H1 (cell line): ENCODE data around the gene HIP1. TPM values are rescaled to one million over a fixed set of nuclear protein-coding genes. Genes with fewer than 3 reads are reported as not detected.

Experiments used
- CTCF ChIA-PET: fragments of 300-600 bp; sonication (Branson Sonifier 250); formaldehyde crosslinking; loops from one replicate; lab custom pipeline; 2021; ENCODE audit not compliant: partially characterized antibody; lab: Charles Lee
- POLR2A ChIA-PET: fragments of 300-600 bp; sonication (Branson Sonifier 250); formaldehyde crosslinking; loops from one replicate; lab custom pipeline; 2021; ENCODE audit warnings: inconsistent platforms; ENCODE audit not compliant: partially characterized antibody; lab: Charles Lee
- DNase-seq, 2 experiments: peaks; one replicate each; pipeline versions ENCODE4 v3.0.0 to v3.0.0-alpha.2; 2010 to 2022; ENCODE audit warnings: low spot score in 2 of 2, low read depth in 1 of 2, mixed read lengths in 1 of 2
- FAIRE-seq: peaks from 2 replicates; lab custom pipeline; 2011; peaks lifted over from hg19 to GRCh38; lab: Jason Lieb, UNC
- H2AFZ ChIP-seq: 2 replicates; pipeline ENCODE4 v1.8.1; 2012; ENCODE audit warnings: low read length, inconsistent platforms
- H2AK5ac ChIP-seq: 2 replicates; pipeline ENCODE4 v1.6.1; 2013; ENCODE audit warnings: low read depth, low read length
- H2BK120ac ChIP-seq: replicated peaks from 2 replicates; pipeline ENCODE3; 2013; ENCODE audit warnings: low read depth, low read length, inconsistent platforms
- H2BK12ac ChIP-seq: 2 replicates; pipeline ENCODE4 v1.6.1; 2013; ENCODE audit warnings: low read depth, low read length
- H2BK15ac ChIP-seq: 2 replicates; pipeline ENCODE4 v1.6.1; 2013; ENCODE audit warnings: low read length
- H2BK20ac ChIP-seq: 2 replicates; pipeline ENCODE4 v1.6.1; 2013; ENCODE audit warnings: low read length
- H2BK5ac ChIP-seq: 2 replicates; pipeline ENCODE4 v1.6.1; 2013; ENCODE audit warnings: low read depth, low read length
- H3K14ac ChIP-seq: 2 replicates; pipeline ENCODE4 v1.6.1; 2013; ENCODE audit warnings: inconsistent platforms; ENCODE audit not compliant: insufficient read length
- H3K18ac ChIP-seq: 2 replicates; pipeline ENCODE4 v1.6.1; 2013; ENCODE audit warnings: low read length; ENCODE audit errors: extremely low read depth
- H3K23ac ChIP-seq: 2 replicates; pipeline ENCODE4 v1.6.1; 2013; ENCODE audit warnings: inconsistent platforms; ENCODE audit not compliant: insufficient read length
- H3K23me2 ChIP-seq: 2 replicates; pipeline ENCODE4 v1.6.1; 2013; ENCODE audit warnings: low read depth, low read length
- H3K27ac ChIP-seq: 2 replicates; pipeline ENCODE4 v1.6.1; 2011; ENCODE audit warnings: low read depth, low read length, inconsistent platforms
- H3K27me3 ChIP-seq, 4 experiments: replicated peaks in 1 of 4; 1 replicate in 1 of 4; 2 replicates in 3 of 4; pipeline versions ENCODE4 v1.6.1 to v1.8.1; 2011 to 2013; ENCODE audit warnings: low read length in 3 of 4, mild to moderate bottlenecking in 3 of 4, inconsistent platforms in 2 of 4, mixed read lengths in 2 of 4, moderate library complexity in 1 of 4; ENCODE audit not compliant: control insufficient read depth in 3 of 4, insufficient read depth in 3 of 4; ENCODE audit errors: extremely low read depth in 1 of 4
- H3K36me3 ChIP-seq, 4 experiments: 2 replicates each; pipeline versions ENCODE4 v1.6.1 to v1.8.1; 2011 to 2013; ENCODE audit warnings: mild to moderate bottlenecking in 4 of 4, low read length in 3 of 4, moderate library complexity in 2 of 4, control low read depth in 1 of 4, inconsistent platforms in 1 of 4; ENCODE audit not compliant: insufficient read depth in 4 of 4, control insufficient read depth in 2 of 4
- H3K4ac ChIP-seq: replicated peaks from 2 replicates; pipeline ENCODE3; 2013; ENCODE audit warnings: low read length, low read depth, mixed read lengths, inconsistent platforms; ENCODE audit not compliant: insufficient read length
- H3K4me1 ChIP-seq, 4 experiments: replicated peaks in 1 of 4; 1 replicate in 1 of 4; 2 replicates in 3 of 4; pipeline versions ENCODE4 v1.6.1 to v1.8.1; 2011 to 2013; ENCODE audit warnings: low read length in 3 of 4, inconsistent platforms in 2 of 4, mixed read lengths in 1 of 4; ENCODE audit not compliant: insufficient read depth in 4 of 4, control insufficient read depth in 3 of 4
- H3K4me2 ChIP-seq, 2 experiments: 2 replicates each; pipeline versions ENCODE4 v1.6.1 to v1.8.1; 2011 to 2013; ENCODE audit warnings: low read depth in 2 of 2, low read length in 2 of 2, control low read depth in 1 of 2, inconsistent platforms in 1 of 2, mild to moderate bottlenecking in 1 of 2; ENCODE audit not compliant: insufficient read depth in 1 of 2
- H3K4me3 ChIP-seq, 4 experiments: fragments of 200-600, 300-600 bp in 1 of 4; sonication (generic), shearing (Covaris generic), sonication (Bioruptor Twin) in 1 of 4; 2 replicates each; pipeline versions ENCODE4 v1.5.1 to v1.8.1; 2011 to 2016; ENCODE audit warnings: low read length in 4 of 4, low read depth in 3 of 4, control low read depth in 2 of 4, inconsistent platforms in 2 of 4, mild to moderate bottlenecking in 2 of 4, mixed read lengths in 1 of 4, moderate library complexity in 1 of 4; ENCODE audit not compliant: insufficient read depth in 2 of 4; ENCODE audit errors: extremely low read depth in 1 of 4
- H3K56ac ChIP-seq: replicated peaks from 2 replicates; pipeline ENCODE3; 2013; ENCODE audit warnings: low read depth, mild to moderate bottlenecking, mixed read lengths, low read length, inconsistent platforms; ENCODE audit not compliant: insufficient read length
- H3K79me1 ChIP-seq: 2 replicates; pipeline ENCODE4 v1.6.1; 2013; ENCODE audit warnings: low read depth, low read length, control low read depth
- H3K79me2 ChIP-seq, 2 experiments: 2 replicates each; pipeline versions ENCODE4 v1.6.1 to v1.8.1; 2012 to 2013; ENCODE audit warnings: low read length in 2 of 2, mild to moderate bottlenecking in 2 of 2, inconsistent platforms in 1 of 2; ENCODE audit not compliant: insufficient read depth in 2 of 2, control insufficient read depth in 1 of 2
- H3K9ac ChIP-seq, 4 experiments: replicated peaks in 1 of 4; 1 replicate in 1 of 4; 2 replicates in 3 of 4; pipeline versions ENCODE4 v1.6.1 to v1.8.1; 2011 to 2013; ENCODE audit warnings: low read depth in 3 of 4, low read length in 3 of 4, control low read depth in 2 of 4, mild to moderate bottlenecking in 2 of 4, moderate library complexity in 2 of 4, inconsistent platforms in 1 of 4; ENCODE audit errors: extremely low read depth in 1 of 4
- H3K9me3 ChIP-seq, 2 experiments: 2 replicates each; pipeline versions ENCODE4 v1.6.1 to v1.8.1; 2012 to 2013; ENCODE audit warnings: mild to moderate bottlenecking in 2 of 2, moderate library complexity in 2 of 2, control low read depth in 1 of 2, inconsistent platforms in 1 of 2, low read depth in 1 of 2, low read length in 1 of 2, mixed read lengths in 1 of 2; ENCODE audit not compliant: insufficient read depth in 2 of 2
- H4K20me1 ChIP-seq, 2 experiments: replicated peaks in 1 of 2; 2 replicates each; pipeline versions ENCODE3 to v1.8.1; 2011 to 2013; ENCODE audit warnings: inconsistent platforms in 2 of 2, low read length in 2 of 2, mild to moderate bottlenecking in 1 of 2; ENCODE audit not compliant: insufficient read depth in 2 of 2, control insufficient read depth in 1 of 2
- H4K5ac ChIP-seq: 2 replicates; pipeline ENCODE4 v1.6.1; 2013; ENCODE audit warnings: low read length, low read depth, mixed read lengths, inconsistent platforms; ENCODE audit not compliant: insufficient read length
- H4K8ac ChIP-seq: 2 replicates; pipeline ENCODE4 v1.8.0; 2013; ENCODE audit warnings: mild to moderate bottlenecking, moderate library complexity, low read length, inconsistent platforms; ENCODE audit not compliant: insufficient read depth; ENCODE audit errors: extremely low read depth
- H4K91ac ChIP-seq: replicated peaks from 2 replicates; pipeline ENCODE3; 2013; ENCODE audit warnings: low read length, mixed read lengths, inconsistent platforms; ENCODE audit not compliant: insufficient read length
- CBX8 ChIP-seq: fragments of 300-800, 300-1000 bp; sonication (generic); IDR thresholded peaks from 2 replicates; pipeline ENCODE4 v1.7.1; 2016; ENCODE audit warnings: low read depth, low read length, borderline replicate concordance
- JUND ChIP-seq: IDR thresholded peaks from 2 replicates; pipeline ENCODE4 v1.6.1; 2011; ENCODE audit warnings: mild to moderate bottlenecking, improper control_type of control experiment, low read length
- SP4 ChIP-seq: IDR thresholded peaks from 2 replicates; pipeline ENCODE4 v1.6.1; 2012; ENCODE audit warnings: low read length, inconsistent platforms
- WGBS, 2 experiments: shearing (Covaris generic) in 1 of 2; methylation state at CpG; one replicate each; pipeline versions ENCODE4 v1.1.6 to v1.1.7; 2013 to 2015; ENCODE audit warnings: low lambda C conversion rate in 2 of 2, mixed read lengths in 2 of 2, inconsistent platforms in 1 of 2, low coverage in 1 of 2, missing lambda C conversion rate in 1 of 2; ENCODE audit not compliant: insufficient replicate concordance in 2 of 2, insufficient coverage in 1 of 2, insufficient read length in 1 of 2; ENCODE audit errors: extremely low coverage in 1 of 2, missing lambda C conversion rate in 1 of 2; 5-methylcytosine and 5-hydroxymethylcytosine counted together
- polyA plus RNA-seq, 7 experiments: library from polyadenylated mRNA; depleted of rRNA in 3 of 7; stranded (reverse) in 5 of 7; unstranded in 2 of 7; fragments of >200 nt in 5 of 7; fragments of 200-250 nt in 2 of 7; gene quantifications; 1 replicate in 5 of 7; 2 replicates in 1 of 7; 4 replicates in 1 of 7; pipeline versions ENCODE4 v1.2.1 to v1.2.3, GENCODE V29; 2011 to 2013; ENCODE audit warnings: missing spikeins in 2 of 7, mixed read lengths in 2 of 7
- total RNA-seq: library from RNA; stranded (reverse); fragmentation: NEBNext Ultra II Directional; extraction: Animal tissue kit (Norgen Biotek cat#: 25700); gene quantifications from 2 replicates; pipeline ENCODE4 v1.2.1, GENCODE V29; 2021

HIP1 gene
- total and polyA plus RNA-seq, 2 of the 8 experiments (the other 6 are each of a cell fraction or from before 2014, with no cell fraction given): 51.8 to 108 TPM

- Histone ChIP-seq H3K4me3 (no peak overlapping the region), H3K18ac (no peak overlapping the region), H3K14ac (no peak overlapping the region), H3K9me3 (no peaks in the 10 kb centered on the region), H4K5ac (no peak overlapping the region), H2BK5ac (no peak overlapping the region), H2BK15ac (no peak overlapping the region), H4K8ac (no peak overlapping the region), H3K9ac (no peak overlapping the region), H2AK5ac (no peak overlapping the region), H3K4ac (no peak overlapping the region), H3K27me3 (no peaks in the 10 kb centered on the region), H2AFZ (no peak overlapping the region), H4K20me1 (peaks cover 0 to 5% of the 10 kb centered on the region in 2 experiments), H3K27ac (no peak overlapping the region), H3K79me2 (no peaks in the 10 kb centered on the region), H3K36me3 (peaks cover 28 to 82% (median 61%) of the 10 kb centered on the region in 4 experiments), H2BK120ac (no peak overlapping the region), H3K4me2 (no peak overlapping the region), H3K79me1 (no peaks in the 10 kb centered on the region), H2BK20ac (no peak overlapping the region), H3K56ac (no peak overlapping the region), H2BK12ac (no peak overlapping the region), H4K91ac (no peak overlapping the region), H3K23ac (no peak overlapping the region), H3K23me2 (no peaks in the 10 kb centered on the region), H3K4me1 (no peaks in the 10 kb centered on the region)
- ChIA-PET CTCF (interaction anchor here (2.0 kb wide), 1 partner anchor 12 kb away, joined by 4 read pairs; no protein-coding TSS in a partner anchor), POLR2A (no interaction called here)
- DNase-seq (no peak), FAIRE-seq (no peak)
- 94% methylated on average over 15 of the region's 15 CpGs; no CpG with 5 or more reads in 1 of the 2 experiments for WGBS, 2 experiments
- TF ChIP-seq JUND (no peak), SP4 (no peak), CBX8 (no peak)
These were observed 192.3 kb downstream of the HIP1 start for GRCh38 chr7:75546237-75547015.
